Measurements from ENCODE around the gene SSU72.

SSU72 gene

GRCh38 chr1:1610796-1611195 is 36.1 kb upstream of the SSU72 start:
- DNase-seq (ENCODE audit: low read depth): no peak

DNA sequence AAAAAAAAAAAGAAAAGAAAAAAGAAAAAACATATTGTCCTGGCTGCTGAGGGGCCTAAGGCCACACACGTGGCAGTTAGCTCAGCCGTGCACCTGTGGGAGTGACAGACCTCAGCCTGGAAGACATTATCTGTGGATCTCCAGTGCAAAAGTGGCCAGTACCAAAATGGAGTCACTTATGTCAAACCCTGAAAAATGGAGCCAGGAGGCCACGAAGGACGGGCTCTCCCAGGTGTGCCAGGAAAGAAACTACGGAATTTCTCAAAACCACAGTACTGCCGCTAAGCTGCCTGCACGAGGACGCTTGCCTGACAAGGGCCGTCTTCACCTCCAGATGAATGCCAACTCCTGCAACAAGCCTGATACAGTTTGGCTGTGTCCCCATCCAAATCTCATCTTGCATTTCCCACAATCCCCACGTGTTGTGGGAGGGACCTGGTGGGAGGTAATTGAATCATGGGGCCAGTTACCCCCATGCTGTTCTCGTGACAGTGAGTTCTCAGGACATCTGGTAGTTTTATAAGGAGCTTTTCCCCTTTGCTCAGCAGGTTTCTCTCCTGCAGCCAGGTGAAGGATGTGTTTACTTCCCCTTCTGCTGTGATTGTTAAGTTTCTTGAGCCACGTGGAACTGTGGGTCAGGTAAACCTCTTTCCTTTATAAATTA is 35.3 kb upstream of the SSU72 start:
- no peak for DNase-seq (ENCODE audit: low read depth)

DNA sequence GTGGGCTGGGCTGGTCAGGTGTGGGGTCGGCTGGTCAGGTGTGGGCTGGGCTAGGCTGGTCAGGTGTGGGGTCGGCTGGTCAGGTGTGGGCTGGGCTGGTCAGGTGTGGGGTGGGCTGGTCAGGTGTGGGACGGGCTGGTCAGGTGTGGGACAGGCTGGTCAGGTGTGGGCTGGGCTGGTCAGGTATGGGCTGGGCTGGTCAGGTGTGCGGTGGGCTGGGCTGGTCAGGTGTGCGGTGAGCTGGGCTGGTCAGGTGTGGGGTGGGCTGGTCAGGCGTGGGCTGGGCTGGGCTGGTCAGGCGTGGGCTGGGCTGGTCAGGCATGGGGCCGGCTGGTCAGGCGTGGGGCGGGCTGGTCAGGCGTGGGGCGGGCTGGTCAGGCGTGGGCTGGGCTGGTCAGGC is 31.6 kb upstream of the SSU72 start:
- DNase-seq (ENCODE audit: low read depth): no peak

- DNase-seq (ENCODE audit: low read depth): no peak
Observed at GRCh38 chr1:1605724-1606123, 31.1 kb upstream of the SSU72 start.

DNA sequence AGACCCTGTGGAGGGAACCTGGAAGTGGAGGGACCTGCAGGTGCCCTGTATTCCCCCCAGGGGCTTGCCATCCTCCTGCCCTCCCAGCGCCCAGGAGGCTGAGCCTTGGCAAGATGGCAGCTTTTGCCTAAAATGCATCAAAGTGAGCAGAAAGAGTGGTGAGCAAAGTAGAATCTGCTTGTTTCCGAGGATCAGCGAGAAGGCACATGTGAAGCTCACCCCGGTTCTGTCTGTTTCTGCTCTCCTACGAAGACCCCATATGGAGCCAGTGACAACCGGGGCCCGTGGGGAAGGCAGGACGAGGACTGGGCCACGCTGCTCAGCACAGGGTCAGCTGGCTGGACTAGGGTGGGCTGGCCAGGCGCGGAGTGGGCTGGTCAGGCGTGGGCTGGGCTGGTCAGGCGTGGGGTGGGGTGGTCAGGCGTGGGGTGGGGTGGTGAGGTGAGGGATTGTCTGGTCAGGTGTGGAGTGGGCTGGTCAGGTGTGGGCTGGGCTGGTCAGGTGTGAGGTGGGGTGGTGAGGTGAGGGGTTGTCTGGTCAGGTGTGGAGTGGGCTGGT is 30.4 kb upstream of the SSU72 start:
- DNase-seq (ENCODE audit: low read depth): no peak

DNA sequence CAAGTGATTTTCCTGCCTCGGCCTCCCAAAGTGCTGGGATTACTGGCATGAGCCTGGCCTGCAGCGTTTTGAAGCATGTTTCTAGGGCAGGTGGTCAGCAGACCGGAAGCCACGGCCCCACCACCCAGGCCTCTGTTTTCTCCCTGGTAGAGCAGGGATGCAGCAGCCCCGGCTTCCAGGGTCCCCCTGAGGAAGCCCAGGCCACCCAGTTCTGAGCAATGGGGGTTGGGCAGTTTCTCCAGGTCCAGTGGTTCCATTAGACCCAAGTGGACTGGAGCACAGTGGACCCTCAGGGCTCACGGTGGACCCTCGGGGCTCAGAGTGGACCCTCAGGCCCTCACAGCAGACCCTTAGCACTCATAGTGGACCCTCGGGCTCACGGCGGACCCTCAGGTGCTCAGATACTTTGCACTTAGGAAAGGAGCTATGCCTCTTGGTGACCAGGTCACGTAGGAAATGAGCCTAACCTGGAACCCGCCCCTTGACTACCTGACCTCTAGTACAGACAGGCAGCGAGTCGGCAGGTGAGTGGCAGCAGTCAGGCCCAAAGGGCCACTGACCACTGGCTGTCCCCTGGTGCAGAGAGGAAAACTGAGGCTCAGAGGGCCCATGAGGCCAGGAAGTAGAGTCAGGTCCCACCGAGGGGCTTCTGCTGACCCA is 29.8 kb upstream of the SSU72 start:
- DNase-seq (ENCODE audit: low read depth): no peak

DNA sequence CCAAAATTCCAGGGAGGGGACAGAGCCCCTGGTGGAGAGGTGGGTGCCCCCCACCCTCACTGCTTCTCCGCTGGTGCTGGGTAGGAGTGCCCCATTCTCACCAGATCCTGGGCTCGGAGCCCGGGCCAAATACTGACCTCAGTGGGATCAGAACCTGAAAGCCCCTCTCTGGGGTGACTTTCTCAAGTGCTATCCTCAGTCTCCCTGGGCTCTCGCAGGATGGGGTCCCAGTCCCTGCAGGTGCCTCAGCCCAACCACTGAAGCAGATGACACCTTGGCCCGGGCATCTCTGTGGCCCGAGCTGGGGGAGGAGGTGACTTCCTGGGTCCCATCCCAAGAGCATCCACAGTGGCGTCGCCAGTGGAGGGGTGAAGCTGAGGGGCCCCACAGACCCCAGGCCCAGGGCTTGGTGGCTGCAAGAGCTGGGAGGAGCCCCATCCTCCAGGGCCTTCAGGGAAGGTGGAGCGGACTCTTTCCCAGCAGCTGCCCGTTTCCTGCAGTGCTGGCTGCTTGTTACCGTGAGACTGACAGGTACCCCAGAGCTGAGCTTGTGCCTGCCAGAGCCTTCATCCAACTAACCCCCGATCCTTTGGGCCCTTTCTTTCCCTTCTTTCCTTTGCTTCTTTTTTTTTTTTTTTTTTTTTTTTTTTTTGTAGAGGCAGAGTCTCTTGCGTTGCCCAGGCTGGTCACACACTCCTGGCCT is 29.2 kb upstream of the SSU72 start:
- DNase-seq (ENCODE audit: low read depth): no peak

- DNase-seq (ENCODE audit: low read depth): no peak
Observed at GRCh38 chr1:1602968-1603506, 28.4 kb upstream of the SSU72 start.

- no peak for DNase-seq (ENCODE audit: low read depth)
Observed at GRCh38 chr1:1602304-1602967, 27.8 kb upstream of the SSU72 start.

GRCh38 chr1:1601564-1602303 is 27.1 kb upstream of the SSU72 start:
- DNase-seq (ENCODE audit: low read depth): no peak

DNA sequence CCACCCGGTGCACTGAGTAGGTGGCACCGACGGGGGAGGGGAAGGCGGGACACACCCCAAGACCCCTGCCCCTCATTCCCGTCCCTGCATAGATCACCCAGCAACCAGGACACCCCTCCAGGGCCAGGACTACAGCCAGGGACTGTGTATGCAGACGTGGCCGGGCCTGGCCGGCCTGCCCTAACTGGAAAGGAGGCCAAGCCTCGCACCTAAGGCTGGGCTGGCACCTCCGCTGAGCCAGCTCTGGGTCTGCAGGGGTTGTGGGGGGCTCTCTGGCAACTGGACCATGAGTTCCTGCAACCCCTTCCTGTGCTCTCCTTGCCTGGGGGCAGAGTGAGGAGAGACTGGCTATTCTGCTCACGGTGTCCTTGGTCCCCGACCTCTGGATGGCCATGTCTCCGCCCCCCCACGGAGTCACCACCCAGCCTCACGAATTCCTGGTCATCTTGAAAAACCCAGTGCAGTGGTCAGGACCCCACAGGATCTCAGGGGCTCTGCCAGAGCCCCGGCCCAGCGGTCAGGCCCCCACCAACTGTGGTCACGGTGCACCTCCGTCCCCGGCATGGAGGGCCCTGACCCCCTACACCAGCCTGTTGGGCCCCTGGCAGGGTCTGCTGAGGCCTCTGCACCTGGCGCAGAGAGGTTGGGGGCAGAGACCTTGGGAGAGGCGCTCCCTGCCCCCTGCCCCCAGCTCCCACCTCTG is 26.3 kb upstream of the SSU72 start:
- DNase-seq (ENCODE audit: low read depth): no peak

GRCh38 chr1:1599935-1600860 is 25.5 kb upstream of the SSU72 start, which contains the start of gene FNDC10:
Gene FNDC10 (minus strand): TSS chr1:1600135. CDS start chr1:1600015, 120 bp downstream.
- DNase-seq (ENCODE audit: low read depth): no peak

- DNase-seq (ENCODE audit: low read depth): no peak
Observed at GRCh38 chr1:1599030-1599934, 24.6 kb upstream of the SSU72 start.

DNA sequence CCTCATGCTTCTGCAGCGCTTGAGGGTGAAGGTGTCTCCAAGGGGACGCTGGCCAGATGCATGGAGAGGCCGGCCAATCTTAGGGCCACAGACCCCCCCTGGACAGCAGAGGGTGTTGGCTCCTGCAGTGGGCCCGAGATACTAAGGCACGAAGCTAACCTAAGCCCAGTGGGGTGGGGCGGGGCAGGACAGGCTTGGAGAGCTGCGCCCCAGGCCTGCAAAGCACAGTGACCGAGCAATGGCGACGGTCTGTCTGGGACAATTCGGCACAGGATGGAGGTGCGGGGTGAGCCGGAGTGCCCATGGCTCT is 24.0 kb upstream of the SSU72 start:
- DNase-seq (ENCODE audit: low read depth): no peak

GRCh38 chr1:1598051-1598719 is 23.5 kb upstream of the SSU72 start:
- DNase-seq (ENCODE audit: low read depth): no peak

- no peak for DNase-seq (ENCODE audit: low read depth)
Observed at GRCh38 chr1:1597275-1597930, 22.7 kb upstream of the SSU72 start.

DNA sequence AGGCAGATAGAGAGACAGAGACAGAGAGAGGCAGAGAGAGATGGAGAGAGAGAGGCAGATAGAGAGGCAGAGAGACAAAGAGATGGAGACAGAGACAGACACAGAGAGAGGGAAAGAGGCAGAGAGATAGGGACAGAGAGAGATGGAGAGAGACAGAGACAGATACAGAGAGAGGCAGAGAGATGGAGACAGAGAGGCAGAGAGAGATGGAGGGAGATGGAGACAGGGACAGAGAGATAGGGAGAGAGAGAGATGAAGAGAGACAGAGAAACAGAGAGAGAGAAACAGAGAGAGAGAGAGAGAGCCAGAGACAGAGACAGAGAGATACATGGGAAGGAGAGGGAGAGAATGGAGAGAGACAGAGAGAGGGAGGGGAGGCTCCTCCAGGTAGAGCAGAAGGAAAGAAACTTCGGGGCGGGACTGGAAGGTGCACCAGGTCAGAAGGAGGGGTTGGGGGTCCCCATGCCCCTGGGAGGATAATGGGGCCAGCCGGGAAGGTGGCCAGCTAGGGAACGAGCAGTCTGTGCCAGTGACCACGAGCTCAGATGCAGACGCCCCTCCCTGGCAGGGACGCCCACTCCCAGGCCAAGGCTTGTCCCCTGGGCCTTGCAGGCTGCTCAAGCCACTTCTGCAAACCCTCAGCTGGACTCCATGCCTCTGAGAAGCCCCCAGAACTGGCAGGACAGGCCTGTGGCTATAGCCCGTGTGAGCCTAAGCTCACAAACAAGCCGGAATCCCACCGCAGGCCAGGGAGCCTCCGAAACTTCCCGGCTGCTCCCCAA is 22.0 kb upstream of the SSU72 start:
- DNase-seq (ENCODE audit: low read depth): no peak

Measured in stimulated activated CD8-positive, alpha-beta memory T cell treated with anti-CD3 and anti-CD28 coated beads, Interleukin-15, amount 100 ng/mL, for 1 hour (primary cell).